KMS-11 (cell line): ENCODE measurements around the gene CRYL1.
"Not testable (repeated sequence)": the region's sequence is repeated elsewhere in the genome, so short reads cannot be mapped to it uniquely, and the experiment has no call there.

ENCODE experiments used
- H2AFZ ChIP-seq: fragments of 200-600 bp; sonication (generic); 2 replicates; pipeline ENCODE4 v1.6.1; 2016; ENCODE audit warnings: antibody characterized with exemption, mixed run types, low read depth
- H3K27ac ChIP-seq: fragments of 200-600 bp; sonication (generic); 2 replicates; pipeline ENCODE4 v1.6.1; 2016; ENCODE audit warnings: mild to moderate bottlenecking, mixed run types
- H3K27me3 ChIP-seq: fragments of 200-600 bp; sonication (generic); 2 replicates; pipeline ENCODE4 v1.6.1; 2017; ENCODE audit warnings: mild to moderate bottlenecking, low read depth, mixed run types, moderate library complexity; ENCODE audit not compliant: insufficient read depth
- H3K36me3 ChIP-seq: fragments of 200-600 bp; sonication (generic); 2 replicates; pipeline ENCODE4 v1.6.1; 2017; ENCODE audit warnings: mild to moderate bottlenecking, mixed run types; ENCODE audit not compliant: insufficient read depth
- H3K4me1 ChIP-seq: fragments of 200-600 bp; sonication (generic); 2 replicates; pipeline ENCODE4 v1.6.1; 2016; ENCODE audit warnings: mild to moderate bottlenecking, low read depth, mixed run types; ENCODE audit not compliant: poor library complexity, severe bottlenecking
- H3K4me2 ChIP-seq: fragments of 200-600 bp; sonication (generic); 2 replicates; pipeline ENCODE4 v1.7.0; 2016; ENCODE audit warnings: mild to moderate bottlenecking, mixed run types
- H3K4me3 ChIP-seq: fragments of 200-600 bp; sonication (generic); IDR thresholded peaks from 2 replicates; pipeline ENCODE4 v1.6.1; 2017; ENCODE audit warnings: low read depth, low read length, mixed read lengths; ENCODE audit not compliant: insufficient read depth
- H3K79me2 ChIP-seq: fragments of 200-600 bp; sonication (generic); 2 replicates; pipeline ENCODE4 v1.6.1; 2016; ENCODE audit warnings: low read depth, mixed run types; ENCODE audit not compliant: insufficient read depth
- H3K9ac ChIP-seq: fragments of 200-600 bp; sonication (generic); 2 replicates; pipeline ENCODE4 v1.6.1; 2016; ENCODE audit warnings: mild to moderate bottlenecking, mixed run types
- H4K20me1 ChIP-seq: fragments of 200-600 bp; sonication (generic); 2 replicates; pipeline ENCODE4 v1.6.1; 2016; ENCODE audit warnings: mild to moderate bottlenecking, mixed run types; ENCODE audit not compliant: insufficient read depth
- CTCF ChIP-seq: fragments of 200-600 bp; sonication (generic); conservative IDR thresholded peaks from 2 replicates; pipeline ENCODE4 v1.6.1; 2017; ENCODE audit warnings: low read depth, mild to moderate bottlenecking, antibody characterized with exemption, low read length, moderate library complexity, mixed read lengths

CRYL1 gene

GRCh38 chr13:20435616-20436368 lies 89.9 kb downstream of the CRYL1 start:
- Histone ChIP-seq H3K27ac (no peak overlapping the region), H4K20me1 (no peaks in the 10 kb centered on the region), H3K27me3 (no peaks in the 10 kb centered on the region), H3K36me3 (no peaks in the 10 kb centered on the region), H2AFZ (no peak overlapping the region), H3K4me2 (no peak overlapping the region), H3K4me1 (no peaks in the 10 kb centered on the region), H3K4me3 (no peak overlapping the region), H3K79me2 (no peaks in the 10 kb centered on the region), H3K9ac (no peak overlapping the region)
- TF ChIP-seq CTCF = no peak

- H3K36me3 ChIP-seq, H3K4me3 ChIP-seq, H4K20me1 ChIP-seq: not testable (repeated sequence)
These were observed 91.4 kb downstream of the CRYL1 start for GRCh38 chr13:20434210-20434609.

GRCh38 chr13:20431687-20432384 lies 93.8 kb downstream of the CRYL1 start:
- H3K9ac ChIP-seq = no peak overlapping the region
- H4K20me1 ChIP-seq = no peaks in the 10 kb centered on the region
- no peaks in the 10 kb centered on the region for H3K36me3 ChIP-seq
- H3K27me3 ChIP-seq = no peaks in the 10 kb centered on the region
- H3K4me2 ChIP-seq = no peak overlapping the region
- TF ChIP-seq CTCF = no peak
- H3K79me2 ChIP-seq = no peaks in the 10 kb centered on the region
- no peak overlapping the region for H3K4me3 ChIP-seq
- no peak overlapping the region for H2AFZ ChIP-seq
- no peak overlapping the region for H3K27ac ChIP-seq
- no peaks in the 10 kb centered on the region for H3K4me1 ChIP-seq

More at GRCh38 chr13:20434210-20434609, 91.4 kb downstream of the CRYL1 start:
- not testable (repeated sequence) for H3K4me1 ChIP-seq, H3K4me2 ChIP-seq, H3K27me3 ChIP-seq, H3K27ac ChIP-seq, H3K9ac ChIP-seq, H3K79me2 ChIP-seq, H2AFZ ChIP-seq

- Histone ChIP-seq H4K20me1 (no peaks in the 10 kb centered on the region), H3K4me2 (no peak overlapping the region), H3K36me3 (no peaks in the 10 kb centered on the region), H3K27me3 (no peaks in the 10 kb centered on the region), H3K27ac (no peak overlapping the region), H3K9ac (no peak overlapping the region), H3K4me3 (no peak overlapping the region), H3K4me1 (no peaks in the 10 kb centered on the region), H3K79me2 (no peaks in the 10 kb centered on the region), H2AFZ (no peak overlapping the region)
- no peak for TF ChIP-seq CTCF
These were observed 94.6 kb downstream of the CRYL1 start for GRCh38 chr13:20431080-20431479.

GRCh38 chr13:20430296-20430695 lies 95.4 kb downstream of the CRYL1 start:
- Histone ChIP-seq H3K4me2 (no peak overlapping the region), H2AFZ (no peak overlapping the region), H3K79me2 (no peaks in the 10 kb centered on the region), H4K20me1 (no peaks in the 10 kb centered on the region), H3K9ac (no peak overlapping the region), H3K36me3 (no peaks in the 10 kb centered on the region), H3K27me3 (no peaks in the 10 kb centered on the region), H3K4me1 (no peaks in the 10 kb centered on the region), H3K4me3 (no peak overlapping the region), H3K27ac (no peak overlapping the region)
- no peak for TF ChIP-seq CTCF
